Neural crest cell (in vitro differentiated cells): ENCODE measurements around the gene IQCN. TPM values are rescaled to one million over a fixed set of nuclear protein-coding genes. Genes with fewer than 3 reads are reported as not detected.

Experiments
- DNase-seq: peaks from one replicate; pipeline ENCODE4 v3.0.0; 2021; ENCODE audit warnings: low read depth, mixed read lengths, low spot score
- H3K27ac Mint-ChIP-seq: one replicate; pipeline ENCODE4 v1.8.0; 2021; ENCODE audit warnings: mild to moderate bottlenecking, mixed read lengths; ENCODE audit not compliant: unreplicated experiment
- H3K27me3 Mint-ChIP-seq: 2 replicates; pipeline ENCODE4 v1.8.0; 2021; ENCODE audit warnings: low read depth, mild to moderate bottlenecking, mixed read lengths
- H3K36me3 Mint-ChIP-seq: 2 replicates; pipeline ENCODE4 v1.8.0; 2021; ENCODE audit warnings: low read depth, mild to moderate bottlenecking, mixed read lengths
- H3K4me1 Mint-ChIP-seq: 2 replicates; pipeline ENCODE4 v1.8.0; 2021; ENCODE audit warnings: mixed read lengths
- H3K4me3 Mint-ChIP-seq: one replicate; pipeline ENCODE4 v1.8.0; 2021; ENCODE audit warnings: mild to moderate bottlenecking, mixed read lengths
- H3K9me3 Mint-ChIP-seq: 2 replicates; pipeline ENCODE4 v1.8.0; 2021; ENCODE audit warnings: mixed read lengths
- total RNA-seq: library from RNA; stranded (reverse); gene quantifications from 2 replicates; pipeline ENCODE4 v1.2.1, GENCODE V29; 2021
- TF ChIP-seq, protein P1 (sequence below): fragments of 200-600 bp; sonication (generic); conservative IDR thresholded peaks from 2 replicates; pipeline ENCODE4 v1.5.0; 2021; ENCODE audit warnings: antibody characterized with exemption, mild to moderate bottlenecking

Gene IQCN
- total RNA-seq, 1 donor from 2014 or later: 2.2 TPM

GRCh38 chr19:18221815-18222725 lies 52.2 kb downstream of the IQCN start:
- Mint-ChIP-seq H3K9me3 (peaks cover 2% of the 10 kb centered on the region), H3K36me3 (no peaks in the 10 kb centered on the region), H3K4me1 (peaks cover 8% of the 10 kb centered on the region), H3K4me3 (no peak overlapping the region), H3K27me3 (peaks cover 72% of the 10 kb centered on the region), H3K27ac (no peak overlapping the region)
- no peak for DNase-seq
- TF ChIP-seq, protein P1, sequence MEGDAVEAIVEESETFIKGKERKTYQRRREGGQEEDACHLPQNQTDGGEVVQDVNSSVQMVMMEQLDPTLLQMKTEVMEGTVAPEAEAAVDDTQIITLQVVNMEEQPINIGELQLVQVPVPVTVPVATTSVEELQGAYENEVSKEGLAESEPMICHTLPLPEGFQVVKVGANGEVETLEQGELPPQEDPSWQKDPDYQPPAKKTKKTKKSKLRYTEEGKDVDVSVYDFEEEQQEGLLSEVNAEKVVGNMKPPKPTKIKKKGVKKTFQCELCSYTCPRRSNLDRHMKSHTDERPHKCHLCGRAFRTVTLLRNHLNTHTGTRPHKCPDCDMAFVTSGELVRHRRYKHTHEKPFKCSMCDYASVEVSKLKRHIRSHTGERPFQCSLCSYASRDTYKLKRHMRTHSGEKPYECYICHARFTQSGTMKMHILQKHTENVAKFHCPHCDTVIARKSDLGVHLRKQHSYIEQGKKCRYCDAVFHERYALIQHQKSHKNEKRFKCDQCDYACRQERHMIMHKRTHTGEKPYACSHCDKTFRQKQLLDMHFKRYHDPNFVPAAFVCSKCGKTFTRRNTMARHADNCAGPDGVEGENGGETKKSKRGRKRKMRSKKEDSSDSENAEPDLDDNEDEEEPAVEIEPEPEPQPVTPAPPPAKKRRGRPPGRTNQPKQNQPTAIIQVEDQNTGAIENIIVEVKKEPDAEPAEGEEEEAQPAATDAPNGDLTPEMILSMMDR: no peak

GRCh38 chr19:18220632-18221275 lies 53.5 kb downstream of the IQCN start:
- peaks cover 62% of the 10 kb centered on the region for H3K27me3 Mint-ChIP-seq
- peaks cover 8% of the 10 kb centered on the region for H3K4me1 Mint-ChIP-seq
- H3K4me3 Mint-ChIP-seq: no peak overlapping the region
- no peak for DNase-seq
- H3K9me3 Mint-ChIP-seq: peaks cover 2% of the 10 kb centered on the region
- TF ChIP-seq, protein P1: no peak
- no peak overlapping the region for H3K27ac Mint-ChIP-seq
- no peaks in the 10 kb centered on the region for H3K36me3 Mint-ChIP-seq

DNA sequence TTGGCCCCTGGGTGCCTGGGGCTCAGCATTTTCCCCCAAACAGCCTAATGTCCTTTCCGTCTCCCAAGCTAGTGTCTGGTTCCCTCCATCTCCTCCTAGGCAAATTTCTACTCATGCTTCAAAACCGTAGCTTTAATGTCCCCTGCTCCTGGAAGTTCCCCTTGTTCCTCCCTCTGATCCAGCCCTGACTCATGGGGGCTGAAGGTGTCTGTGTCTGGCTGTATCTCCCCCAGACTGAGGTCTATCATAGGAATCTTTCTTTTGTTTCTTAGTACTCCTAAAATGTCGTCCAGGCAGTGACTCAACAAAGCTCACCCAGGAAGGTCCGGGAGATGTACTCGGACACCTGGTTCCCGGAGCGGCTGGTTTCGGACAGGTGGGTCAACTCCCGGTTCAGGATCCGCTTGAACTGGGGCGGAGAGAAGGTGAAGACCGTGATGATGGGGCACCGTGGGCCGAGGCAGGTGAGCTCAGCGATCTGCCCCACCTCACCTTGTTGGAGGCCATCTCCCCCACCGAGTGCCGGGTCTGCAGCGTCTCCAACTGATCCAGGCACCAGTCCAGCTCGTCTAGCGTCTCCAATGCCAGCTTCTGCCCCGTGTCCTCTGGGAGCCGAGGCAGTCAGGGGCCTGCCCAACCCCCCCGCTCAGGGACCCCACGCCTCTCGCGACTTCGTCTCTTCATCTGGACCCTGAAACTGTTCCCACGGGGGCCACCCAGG lies 54.2 kb downstream of the IQCN start:
- Mint-ChIP-seq H3K4me3 (no peak overlapping the region), H3K27ac (no peak overlapping the region), H3K9me3 (peaks cover 2% of the 10 kb centered on the region), H3K27me3 (peaks cover 55% of the 10 kb centered on the region), H3K36me3 (no peaks in the 10 kb centered on the region), H3K4me1 (peaks cover 8% of the 10 kb centered on the region)
- TF ChIP-seq, protein P1: no peak
- no peak for DNase-seq

DNA sequence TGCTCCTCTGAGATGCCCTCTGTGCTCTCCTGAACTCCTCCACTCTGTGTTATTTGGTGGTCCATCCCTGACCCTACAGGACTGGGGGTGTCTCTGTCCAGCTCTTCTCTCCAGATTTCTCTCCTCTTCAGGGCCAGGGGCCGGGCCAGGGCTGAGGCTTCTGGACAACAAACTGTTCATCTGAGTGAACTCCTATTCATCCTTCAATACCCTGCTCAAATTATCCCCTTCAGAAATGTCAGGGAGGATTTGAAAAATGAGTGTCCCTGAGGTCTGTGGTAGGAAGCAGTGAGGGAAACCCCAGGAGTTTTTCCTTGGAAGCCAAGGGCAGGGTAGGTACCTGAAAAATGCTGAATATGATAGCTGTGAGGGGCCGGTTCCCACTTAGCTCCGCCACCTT lies 55.7 kb downstream of the IQCN start:
- no peak overlapping the region for H3K27ac Mint-ChIP-seq
- H3K4me3 Mint-ChIP-seq: no peak overlapping the region
- DNase-seq: no peak

GRCh38 chr19:18218159-18218558 lies 56.1 kb downstream of the IQCN start:
- H3K27me3 Mint-ChIP-seq: peaks cover 39% of the 10 kb centered on the region
- H3K4me1 Mint-ChIP-seq: no peaks in the 10 kb centered on the region
- H3K9me3 Mint-ChIP-seq: no peaks in the 10 kb centered on the region
- no peak overlapping the region for H3K4me3 Mint-ChIP-seq
- TF ChIP-seq, protein P1: no peak
- no peaks in the 10 kb centered on the region for H3K36me3 Mint-ChIP-seq
- H3K27ac Mint-ChIP-seq: no peak overlapping the region
- DNase-seq: no peak

More for the DNA sequence above, 55.7 kb downstream of the IQCN start:
- Mint-ChIP-seq H3K9me3 (no peaks in the 10 kb centered on the region), H3K4me1 (no peaks in the 10 kb centered on the region), H3K27me3 (peaks cover 41% of the 10 kb centered on the region), H3K36me3 (no peaks in the 10 kb centered on the region)
- TF ChIP-seq, protein P1: no peak
